HG03196 (cell line): Measurements from ENCODE around the gene PMM2.

ENCODE experiments used
- ATAC-seq: cut with Tn5 transposase; IDR thresholded peaks from one replicate; pipeline ENCODE4 v1.9.1; 2021; ENCODE audit not compliant: unreplicated experiment

PMM2 gene

GRCh38 chr16:8885674-8886592, 88.3 kb downstream of the PMM2 start:
- no peak for ATAC-seq

GRCh38 chr16:8886593-8887430, 89.2 kb downstream of the PMM2 start:
- no peak for ATAC-seq

GRCh38 chr16:8887431-8887765, 89.8 kb downstream of the PMM2 start:
- no peak for ATAC-seq

GRCh38 chr16:8887952-8888560, 90.4 kb downstream of the PMM2 start:
- ATAC-seq, result no peak

- ATAC-seq, result no peak
Measured at GRCh38 chr16:8888951-8889892, 91.6 kb downstream of the PMM2 start.

GRCh38 chr16:8889893-8890548, 92.4 kb downstream of the PMM2 start:
- ATAC-seq, result no peak

- ATAC-seq, result no peak
Measured at GRCh38 chr16:8890549-8890921, 92.9 kb downstream of the PMM2 start.

GRCh38 chr16:8892101-8892575, 94.5 kb downstream of the PMM2 start:
- ATAC-seq, result peak; percentile 26

GRCh38 chr16:8893426-8893825, 95.8 kb downstream of the PMM2 start:
- ATAC-seq, result no peak

GRCh38 chr16:8893976-8894690, 96.5 kb downstream of the PMM2 start:
- no peak for ATAC-seq

- no peak for ATAC-seq
Measured at GRCh38 chr16:8894736-8895334, 97.2 kb downstream of the PMM2 start.

- ATAC-seq, result no peak
Measured at GRCh38 chr16:8898660-8899318, 101.2 kb downstream of the PMM2 start.
